GM19438 (cell line): ENCODE results near the gene ZNF557.

Experiments
- ATAC-seq: cut with Tn5 transposase; IDR thresholded peaks from one replicate; pipeline ENCODE4 v1.9.1; 2021; ENCODE audit warnings: low read depth; ENCODE audit not compliant: unreplicated experiment

The ZNF557 gene

DNA sequence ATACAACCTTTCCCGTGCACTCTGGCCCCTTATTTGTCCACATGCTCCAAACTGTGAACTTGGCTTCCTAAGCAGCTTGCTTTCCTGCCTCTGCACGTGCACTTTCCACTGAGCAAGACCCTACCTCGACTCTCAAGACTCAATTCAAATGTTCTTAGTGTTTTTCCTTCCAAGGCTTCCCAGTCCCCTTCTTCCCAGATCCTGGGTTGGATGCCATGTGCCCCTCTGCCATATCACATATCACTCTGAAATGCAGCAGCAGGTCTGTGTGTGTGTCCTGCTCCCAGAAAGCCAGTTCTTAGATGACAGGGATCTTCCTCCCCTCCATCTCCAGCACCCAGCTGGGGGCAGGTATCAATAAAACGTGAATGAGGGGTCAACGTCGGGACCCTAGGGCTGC lies 3.0 kb downstream of the ZNF557 start:
- no peak for ATAC-seq

DNA sequence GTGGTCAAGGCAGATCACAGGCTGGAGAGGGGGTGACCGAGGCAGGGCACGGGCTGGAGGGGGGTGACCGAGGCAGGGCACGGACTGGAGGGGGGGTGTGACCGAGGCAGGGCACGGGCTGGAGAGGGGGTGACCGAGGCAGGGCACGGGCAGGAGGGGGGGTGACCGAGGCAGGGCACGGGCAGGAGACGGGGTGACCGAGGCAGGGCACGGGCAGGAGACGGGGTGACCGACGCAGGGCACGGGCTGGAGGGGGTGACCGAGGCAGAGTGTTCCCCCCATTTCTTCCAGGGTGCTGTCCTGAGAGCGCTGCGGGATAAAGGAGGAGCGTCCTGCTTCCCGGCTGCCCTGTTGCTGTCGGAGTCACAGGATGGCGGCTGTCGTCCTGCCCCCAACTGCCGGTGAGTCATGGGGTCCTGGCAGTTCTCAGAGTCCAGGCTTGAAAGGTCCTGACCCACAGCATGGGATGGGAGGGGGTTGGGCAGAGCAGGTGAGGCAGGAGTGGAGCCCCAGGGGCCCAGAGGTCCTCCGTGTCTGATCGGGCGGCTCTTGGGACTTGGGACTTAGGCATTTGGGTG lies 5.3 kb downstream of the ZNF557 start:
- no peak for ATAC-seq

DNA sequence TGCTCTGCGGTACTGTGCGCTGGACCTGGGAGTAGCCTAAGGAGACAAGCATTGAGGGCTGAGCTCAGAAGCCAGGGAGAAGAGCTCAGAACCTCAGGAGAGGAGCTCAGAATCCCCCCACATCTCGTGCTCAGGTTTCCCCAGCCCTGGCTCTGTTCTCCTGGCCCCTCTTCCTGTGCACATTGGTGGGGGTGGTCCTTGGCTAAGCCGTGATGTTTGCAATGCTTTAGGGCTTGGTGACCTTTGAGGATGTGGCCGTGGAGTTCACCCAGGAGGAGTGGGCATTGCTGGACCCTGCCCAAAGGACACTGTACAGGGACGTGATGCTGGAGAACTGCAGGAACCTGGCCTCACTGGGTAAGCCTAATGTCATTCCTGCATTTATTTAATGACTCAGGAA lies 6.6 kb downstream of the ZNF557 start:
- no peak for ATAC-seq

DNA sequence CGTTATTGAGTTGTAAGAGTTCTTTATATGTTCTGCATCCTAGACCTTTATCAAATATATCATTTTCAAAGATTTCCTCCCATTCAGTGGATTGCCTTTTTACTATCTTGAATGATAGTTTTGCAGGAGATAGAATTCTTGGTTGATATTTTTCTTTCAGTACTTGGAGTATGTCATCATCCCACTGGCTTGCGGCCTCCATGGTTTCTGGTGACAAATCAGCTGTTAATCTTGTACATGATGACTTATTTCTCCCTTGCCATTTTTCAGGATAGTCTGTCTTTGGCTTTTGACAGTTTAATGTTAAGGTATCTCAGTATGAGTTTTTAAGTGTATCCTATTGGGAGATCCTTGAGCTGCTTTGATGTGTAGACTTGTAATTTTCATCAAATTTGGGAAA lies 8.5 kb downstream of the ZNF557 start:
- ATAC-seq = no peak

DNA sequence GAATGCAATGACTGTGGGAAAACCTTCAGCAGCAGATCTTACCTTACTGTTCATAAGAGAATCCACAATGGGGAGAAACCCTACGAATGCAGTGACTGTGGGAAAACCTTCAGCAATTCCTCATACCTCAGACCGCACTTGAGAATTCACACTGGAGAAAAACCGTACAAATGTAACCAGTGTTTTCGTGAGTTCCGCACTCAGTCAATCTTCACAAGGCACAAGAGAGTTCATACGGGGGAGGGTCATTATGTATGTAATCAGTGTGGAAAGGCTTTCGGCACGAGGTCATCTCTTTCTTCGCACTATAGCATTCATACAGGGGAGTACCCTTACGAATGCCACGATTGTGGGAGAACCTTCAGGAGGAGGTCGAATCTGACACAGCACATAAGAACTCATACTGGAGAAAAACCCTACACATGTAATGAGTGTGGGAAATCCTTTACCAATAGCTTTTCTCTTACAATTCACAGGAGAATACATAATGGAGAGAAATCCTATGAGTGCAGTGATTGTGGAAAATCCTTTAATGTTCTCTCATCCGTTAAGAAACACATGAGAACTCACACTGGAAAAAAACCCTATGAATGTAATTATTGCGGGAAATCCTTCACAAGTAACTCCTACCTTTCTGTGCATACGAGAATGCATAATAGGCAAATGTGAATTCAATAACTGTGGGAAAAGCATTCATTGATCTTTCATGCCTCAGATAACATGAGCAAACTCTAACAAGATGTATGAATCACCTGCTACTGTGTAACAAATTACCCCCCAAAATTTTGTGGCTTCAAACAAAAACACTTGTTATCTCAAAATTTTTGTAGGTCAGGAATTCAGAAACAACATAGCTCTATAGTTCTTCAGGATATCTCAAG lies 13.8 kb downstream of the ZNF557 start:
- ATAC-seq = no peak

DNA sequence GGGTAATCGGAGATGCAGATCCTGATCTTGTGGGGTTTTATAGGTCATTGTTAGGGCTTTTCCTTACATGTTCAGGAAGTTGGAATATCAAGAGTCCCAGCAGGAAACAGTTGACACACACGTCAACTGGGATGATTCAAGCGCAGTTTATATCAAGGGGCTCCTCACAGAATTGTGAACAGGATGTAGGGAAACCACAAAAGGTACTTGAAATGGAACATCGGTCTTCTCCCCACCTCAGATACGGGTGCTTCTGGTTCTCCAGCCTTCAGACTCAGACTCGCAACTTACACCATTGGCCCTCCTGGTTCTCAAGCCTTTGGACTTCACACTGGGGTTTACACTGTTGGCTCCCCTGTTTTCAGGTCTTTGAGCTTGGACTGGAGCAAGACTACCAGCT lies 19.5 kb downstream of the ZNF557 start:
- no peak for ATAC-seq

DNA sequence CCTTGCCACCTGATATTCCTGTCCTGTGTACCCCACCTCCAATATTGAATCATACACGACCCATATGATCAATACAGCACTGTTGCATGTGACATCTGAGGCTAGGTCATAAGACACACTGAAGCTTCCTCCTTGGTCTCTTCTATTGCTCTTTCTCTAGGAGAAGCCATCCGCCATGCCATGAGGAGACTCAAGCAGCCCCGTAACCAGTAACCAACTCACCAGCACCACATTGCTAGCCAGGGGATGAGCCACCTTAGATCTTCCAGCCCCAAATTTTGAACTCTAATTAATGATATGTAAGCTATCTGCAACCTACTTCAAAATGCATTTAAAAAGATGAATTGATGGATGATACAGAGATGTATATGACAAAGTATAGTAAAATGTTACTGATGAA lies 28.6 kb downstream of the ZNF557 start:
- ATAC-seq = no peak

DNA sequence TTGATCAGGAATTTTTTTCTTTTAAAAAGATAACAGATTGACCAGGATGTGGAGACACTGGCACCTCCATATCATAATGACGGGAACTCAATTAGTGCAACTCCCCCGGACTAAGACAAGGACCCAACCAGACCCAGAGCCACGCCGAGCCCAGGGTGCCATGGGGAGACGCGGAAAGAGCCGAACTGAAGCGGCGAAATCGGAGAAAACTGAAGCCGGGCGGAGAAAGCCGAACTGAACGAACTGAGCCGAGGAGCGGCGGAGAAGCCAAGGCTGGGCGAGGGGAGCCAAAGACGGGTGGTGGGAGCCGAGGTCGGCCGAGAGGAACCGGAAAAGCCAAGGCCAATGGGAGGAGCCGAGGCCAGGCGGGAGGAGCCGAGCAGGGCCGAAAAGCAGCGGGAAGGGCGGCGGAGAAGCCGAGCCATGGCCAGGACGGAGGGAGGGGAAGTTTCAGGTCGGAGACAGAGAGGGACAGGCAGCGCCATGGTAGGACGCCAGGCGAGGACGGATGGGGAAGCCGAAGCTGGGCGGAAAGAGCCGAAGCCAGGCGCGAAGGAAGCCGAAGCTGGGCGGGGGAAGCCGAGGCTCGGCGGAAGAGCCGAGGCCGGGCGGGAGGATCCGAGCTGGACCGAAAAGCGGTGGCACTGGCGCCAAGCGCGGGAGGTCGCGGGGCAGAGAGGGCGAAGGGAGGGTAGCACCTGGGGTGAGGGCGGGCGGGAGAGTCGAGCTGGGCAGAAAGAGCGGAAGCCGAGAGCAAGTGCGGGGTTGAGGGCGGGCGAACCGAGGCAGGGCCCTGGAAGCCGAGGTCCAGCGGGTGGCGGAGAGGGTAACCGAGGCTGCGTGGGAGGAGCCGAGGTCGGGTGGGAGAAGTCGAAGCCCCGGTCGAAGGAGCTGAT lies 29.4 kb downstream of the ZNF557 start:
- ATAC-seq = peak; percentile 77

DNA sequence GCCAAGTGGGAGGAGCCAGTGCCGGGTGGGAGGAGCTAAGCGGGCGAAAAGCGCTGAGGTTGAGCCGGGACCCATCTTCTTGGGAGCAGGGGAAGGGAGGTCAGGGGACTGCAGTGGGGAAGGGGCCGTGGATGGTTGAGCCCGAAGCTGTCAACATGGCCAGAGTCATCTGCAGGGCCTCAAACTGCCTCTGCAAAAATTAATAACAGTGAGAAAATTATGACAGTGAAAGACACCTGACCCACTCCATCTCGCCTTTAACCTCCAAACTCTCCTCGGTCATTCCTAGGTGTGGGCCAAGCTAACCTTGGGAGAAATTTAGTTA lies 30.1 kb downstream of the ZNF557 start:
- ATAC-seq = no peak

DNA sequence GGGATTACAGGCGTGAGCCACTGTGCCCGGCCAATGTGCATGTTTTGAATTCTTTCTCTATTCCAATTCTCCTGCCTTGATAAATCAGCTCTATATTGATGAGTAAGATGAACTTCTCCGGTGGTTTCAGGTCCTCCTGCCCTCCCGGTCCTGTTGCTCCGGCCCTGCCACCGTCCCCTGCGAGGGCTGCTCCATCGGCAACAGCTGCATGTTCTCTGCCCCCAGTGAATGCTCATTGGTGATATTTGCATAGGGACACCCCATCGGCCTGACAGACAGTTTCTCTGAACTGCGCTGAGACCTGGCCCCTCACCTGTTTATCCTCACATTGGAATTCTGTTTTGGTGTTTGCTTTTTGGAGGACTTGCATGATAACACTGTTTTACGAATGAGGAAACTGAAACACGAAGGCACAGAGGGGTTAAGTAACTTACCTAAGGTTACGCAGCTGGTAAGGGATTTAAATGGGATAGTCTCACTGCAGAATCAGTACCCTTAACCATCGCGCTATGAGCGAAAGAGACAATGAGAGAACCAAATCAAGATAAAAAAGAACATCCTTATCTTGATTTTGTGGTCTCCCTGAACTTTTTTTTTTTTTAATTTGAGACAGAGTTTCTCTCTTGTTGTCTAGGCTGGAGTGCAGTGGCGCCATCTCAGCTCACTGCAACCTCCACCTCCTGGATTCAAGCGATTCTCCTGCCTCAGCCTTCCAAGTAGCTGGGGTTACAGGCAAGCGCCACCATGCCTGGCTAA lies 32.2 kb downstream of the ZNF557 start:
- ATAC-seq = no peak

DNA sequence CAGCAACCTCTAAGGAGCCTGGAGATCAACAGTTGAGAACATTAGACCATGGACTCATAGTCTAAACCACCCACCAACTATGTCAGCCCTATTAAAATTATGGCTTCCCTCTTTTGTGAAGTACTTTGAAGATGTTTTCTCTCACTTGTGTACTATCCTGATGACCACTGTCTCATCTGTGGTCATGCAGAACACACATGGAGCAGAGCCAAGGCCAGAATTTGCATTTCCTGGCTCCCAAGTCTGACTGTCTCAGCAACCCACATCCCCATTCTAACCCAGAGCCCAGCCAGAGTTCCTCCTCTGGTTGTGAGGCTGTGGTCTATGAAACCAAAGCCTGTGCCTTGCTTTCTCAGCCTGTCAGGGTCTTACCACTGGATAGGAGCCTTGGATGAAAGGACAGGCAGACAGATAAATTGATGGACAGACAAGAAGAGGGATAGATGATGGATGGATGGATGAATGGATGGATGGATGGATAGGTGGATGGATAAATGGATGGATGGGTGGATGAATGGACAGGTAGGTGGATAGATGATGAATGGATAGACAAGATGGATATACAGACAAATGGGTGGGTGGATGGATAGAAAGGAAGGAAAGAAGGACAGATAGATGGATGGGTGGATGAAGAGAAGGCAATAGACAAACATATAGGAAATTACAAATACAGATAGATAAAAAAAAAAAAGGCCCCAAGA lies 35.4 kb downstream of the ZNF557 start:
- ATAC-seq = no peak

DNA sequence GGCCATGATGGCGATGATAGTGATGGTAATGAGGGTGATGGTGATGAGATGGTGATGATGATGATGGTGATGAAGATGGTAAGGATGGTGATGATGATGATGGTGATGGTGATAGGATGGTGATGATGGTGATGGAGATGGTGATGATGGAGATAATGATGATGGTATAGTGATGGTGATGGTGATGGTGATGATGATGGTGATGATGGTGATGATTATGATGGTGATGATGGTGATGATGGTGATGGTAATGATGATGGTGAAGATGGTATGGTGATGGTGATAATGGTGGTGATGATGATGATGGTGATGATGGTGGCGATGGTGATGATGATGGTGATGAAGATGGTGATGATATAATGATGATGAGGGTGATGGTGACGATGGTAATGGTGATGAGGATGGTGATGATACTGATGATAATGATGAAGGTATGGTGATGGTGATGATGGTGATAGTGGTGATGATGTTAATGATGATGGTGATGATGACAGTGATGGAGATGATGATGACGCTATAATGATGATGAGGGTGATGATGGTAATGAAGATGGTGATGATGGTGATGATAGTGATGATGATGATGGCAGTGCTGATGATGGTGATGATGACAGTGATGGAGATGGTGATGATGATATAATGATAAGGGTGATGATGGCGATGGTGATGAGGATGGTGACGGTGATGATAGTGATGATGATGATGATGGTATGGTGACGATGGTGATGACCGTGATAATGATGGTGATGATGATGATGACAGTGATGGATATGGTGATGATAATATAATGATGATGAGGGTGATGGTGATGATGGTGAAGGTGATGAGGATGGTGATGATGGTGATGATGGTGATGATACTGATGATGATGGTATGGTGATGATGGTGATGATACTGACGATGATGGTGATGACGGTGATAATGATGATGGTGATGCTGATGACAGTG lies 37.5 kb downstream of the ZNF557 start:
- no peak for ATAC-seq

DNA sequence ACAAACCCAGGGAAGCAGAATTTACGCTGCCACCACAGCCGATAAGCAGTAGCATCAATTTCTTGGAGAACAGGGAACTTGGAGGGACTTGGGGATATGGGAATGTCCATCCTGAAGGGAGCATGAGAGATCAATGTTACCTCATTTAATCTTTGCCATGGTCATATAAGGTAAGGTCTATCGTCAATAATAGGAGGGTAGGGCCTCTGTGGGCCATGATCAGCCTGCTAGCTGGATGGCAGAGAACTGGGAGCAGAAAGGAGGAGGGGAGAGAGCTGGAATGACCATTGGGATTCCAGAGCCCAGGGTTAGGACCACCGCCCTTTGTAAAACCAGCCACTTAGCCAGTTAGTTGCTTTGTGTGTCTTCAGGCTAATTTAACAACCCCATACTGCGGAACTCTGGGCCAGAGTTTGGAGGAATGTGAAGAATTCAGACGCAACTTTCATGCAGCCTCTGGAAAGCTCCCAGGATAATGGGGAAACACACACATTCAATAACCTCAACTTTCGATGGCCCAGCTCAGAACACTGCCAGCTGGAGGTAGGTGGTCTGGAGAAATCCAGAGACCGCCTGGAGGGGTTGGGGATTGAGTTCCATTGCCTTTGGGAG lies 40.3 kb downstream of the ZNF557 start:
- no peak for ATAC-seq

DNA sequence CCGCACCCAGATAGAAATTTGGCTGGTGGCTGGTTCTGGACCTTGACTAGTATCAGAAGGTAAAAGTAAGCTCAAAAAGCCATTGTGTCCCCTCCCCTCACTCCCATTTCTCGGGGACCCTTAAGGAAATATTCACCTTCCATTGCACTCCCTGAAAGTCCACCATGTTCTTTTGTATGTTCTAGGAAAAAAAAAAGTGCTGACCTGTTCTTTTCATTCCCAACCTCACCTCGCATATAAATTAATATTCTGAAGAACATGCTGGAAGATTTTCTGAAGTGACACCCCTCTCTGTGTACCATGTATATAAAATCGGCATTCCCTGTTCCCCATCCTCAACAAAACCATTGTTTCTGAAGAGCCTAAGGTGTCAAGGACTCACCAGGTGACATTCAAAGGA lies 43.2 kb downstream of the ZNF557 start:
- ATAC-seq = no peak

DNA sequence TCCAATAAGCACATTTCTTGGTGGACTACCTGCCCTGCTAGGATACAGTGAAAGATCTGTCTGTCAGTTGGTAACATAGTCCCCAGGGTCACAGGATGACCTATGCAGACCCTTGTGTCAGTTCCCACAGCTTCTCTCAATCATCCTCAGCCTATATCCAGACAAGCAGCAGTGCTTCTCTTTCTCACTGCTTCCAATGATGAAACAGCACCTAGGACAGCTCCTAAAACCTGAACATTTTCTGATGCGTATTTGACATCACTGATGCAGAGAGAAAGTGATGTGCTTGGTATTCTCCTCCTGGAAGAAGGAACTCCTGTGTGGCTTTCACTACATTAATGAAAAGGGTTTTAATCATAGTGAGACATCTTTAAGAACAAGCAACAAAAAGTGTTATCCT lies 43.7 kb downstream of the ZNF557 start:
- ATAC-seq = no peak

DNA sequence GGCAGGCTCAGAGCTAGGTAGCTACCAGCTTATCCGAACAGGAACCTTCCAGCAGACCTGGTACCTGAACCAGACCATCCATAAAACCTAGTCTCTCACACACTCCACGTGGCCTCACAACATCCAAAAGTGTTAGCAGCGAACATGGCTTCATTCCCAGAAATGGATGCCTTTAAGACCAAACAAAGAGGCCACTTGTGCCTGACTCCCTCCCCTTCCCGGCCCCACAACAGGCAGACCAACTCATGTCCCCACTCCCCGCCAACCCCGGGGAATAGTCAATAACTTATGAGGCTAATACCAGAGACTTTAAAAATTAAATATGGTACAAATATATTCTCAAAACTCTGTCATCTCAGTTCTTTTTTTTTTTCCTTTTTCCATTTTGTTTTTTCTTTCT lies 46.2 kb downstream of the ZNF557 start:
- ATAC-seq = no peak

DNA sequence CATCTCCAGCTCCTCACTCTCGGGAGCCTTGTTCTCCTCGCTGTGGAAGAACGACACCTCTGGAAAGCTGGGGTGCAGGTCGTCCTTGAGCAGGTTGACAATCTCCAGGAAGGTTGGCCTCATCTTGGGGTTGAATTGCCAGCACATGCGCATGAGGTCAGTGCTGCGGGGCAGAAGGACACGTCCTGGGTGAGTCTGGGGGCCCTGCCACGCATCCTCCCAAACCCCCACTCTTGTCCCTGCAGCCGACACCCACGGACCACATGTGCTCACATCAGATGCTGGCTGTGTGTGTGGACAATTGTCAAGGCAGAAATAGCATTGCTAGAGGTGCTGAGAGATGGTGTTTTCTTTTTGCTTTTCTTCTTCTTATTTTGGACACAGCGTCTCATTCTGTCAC lies 47.7 kb downstream of the ZNF557 start:
- no peak for ATAC-seq

DNA sequence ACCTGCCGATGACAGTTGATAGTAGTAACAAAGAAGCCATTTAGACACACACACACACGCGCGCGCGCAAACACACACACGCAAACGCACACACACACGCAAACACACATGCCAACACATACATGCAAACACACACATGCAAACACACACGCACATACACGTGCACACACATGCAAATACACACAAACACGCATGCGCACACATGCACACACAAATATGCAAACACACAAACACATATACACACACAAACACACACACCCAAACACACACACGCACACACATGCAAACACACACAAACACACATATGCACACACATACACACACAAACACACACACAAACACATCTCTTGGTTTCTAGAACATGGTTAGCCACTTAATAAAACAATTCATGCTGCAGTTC lies 50.1 kb downstream of the ZNF557 start:
- ATAC-seq = no peak

DNA sequence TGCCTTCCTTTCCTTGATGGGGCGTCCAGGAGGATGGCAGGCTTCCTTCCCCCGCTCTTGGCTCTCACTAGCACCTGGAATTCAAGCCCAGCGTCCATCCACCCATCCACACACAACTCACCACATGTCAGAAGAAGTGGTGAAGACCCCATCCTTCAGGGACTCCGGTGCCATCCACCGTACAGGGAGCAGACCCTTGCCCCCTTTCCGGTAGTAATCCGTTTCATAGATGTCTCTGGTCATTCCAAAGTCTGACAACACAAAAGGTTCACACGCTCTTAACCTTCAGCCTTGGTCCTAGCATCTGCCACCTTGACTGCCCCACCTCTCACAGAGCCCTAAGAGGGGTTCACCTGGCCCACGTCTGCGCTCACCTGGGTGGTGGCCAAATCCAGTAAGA lies 51.0 kb downstream of the ZNF557 start:
- ATAC-seq = no peak
